GM12878 (cell line): ENCODE results near the gene NPAS4. TPM values are rescaled to one million over a fixed set of nuclear protein-coding genes. Genes with fewer than 3 reads are reported as not detected.

ENCODE experiments used
- ATAC-seq: fragments of 200-7000 bp; cut with Tn5 transposase; 3 replicates; pipeline ENCODE4 v1.9.1; 2020; ENCODE audit warnings: mild to moderate bottlenecking, moderate library complexity
- BruUV-seq: library from RNA; stranded (reverse); fragments of 400-500 nt; replicated peaks from 2 replicates; lab custom pipeline; 2021; lab: Mats Ljungman, UMichigan
- CTCF ChIA-PET: fragments of 300-600 bp; sonication (Branson Sonifier 250); formaldehyde crosslinking; extraction: SDS; loops from one replicate; lab custom pipeline; 2021; ENCODE audit warnings: inconsistent platforms; lab: Yijun Ruan, JAX
- POLR2A ChIA-PET: fragments of 350-600 bp; formaldehyde crosslinking; extraction: SDS; loops from one replicate; lab custom pipeline; 2021; ENCODE audit warnings: inconsistent platforms; lab: Charles Lee
- RAD21 ChIA-PET: fragments of 300-600 bp; sonication (Branson Sonifier 250); formaldehyde crosslinking; loops from one replicate; lab custom pipeline; 2023; ENCODE audit warnings: antibody characterized with exemption; ENCODE audit not compliant: unreplicated experiment; lab: Charles Lee
- SMC1A ChIA-PET: fragments of 300-600 bp; sonication (Branson Sonifier 250); formaldehyde crosslinking; loops from one replicate; lab custom pipeline; 2023; ENCODE audit not compliant: unreplicated experiment, uncharacterized antibody; lab: Charles Lee
- DNase-seq: peaks from one replicate; pipeline ENCODE4 v3.0.0-alpha.2; 2011; ENCODE audit warnings: low read depth, low spot score
- FAIRE-seq: peaks from 3 replicates; lab custom pipeline; 2011; peaks lifted over from hg19 to GRCh38; lab: Jason Lieb, UNC
- H2AFZ ChIP-seq: 2 replicates; pipeline ENCODE4 v1.6.0; 2011; ENCODE audit warnings: low read depth, low read length, control low read depth; ENCODE audit not compliant: control insufficient read depth
- H3K27ac ChIP-seq: 2 replicates; pipeline ENCODE4 v1.5.1; 2011; ENCODE audit warnings: control low read depth; ENCODE audit not compliant: control insufficient read depth, insufficient read depth
- H3K27me3 ChIP-seq, 2 experiments: replicated peaks in 1 of 2; 2 replicates each; pipeline versions ENCODE4 v1.6.0 to v1.6.1; 2011; ENCODE audit warnings: low read length in 1 of 2; ENCODE audit not compliant: control insufficient read depth in 2 of 2, insufficient read depth in 2 of 2
- H3K36me3 ChIP-seq, 2 experiments: 2 replicates each; pipeline ENCODE4 v1.5.1; 2011; ENCODE audit warnings: low read length in 1 of 2; ENCODE audit not compliant: control insufficient read depth in 2 of 2, insufficient read depth in 2 of 2
- H3K4me1 ChIP-seq: 2 replicates; pipeline ENCODE4 v1.6.1; 2011; ENCODE audit warnings: mild to moderate bottlenecking, low read length, moderate library complexity, mixed read lengths; ENCODE audit not compliant: control insufficient read depth, insufficient read depth
- H3K4me2 ChIP-seq: 2 replicates; pipeline ENCODE4 v1.6.0; 2011; ENCODE audit warnings: control low read depth; ENCODE audit not compliant: control insufficient read depth, insufficient read depth
- H3K4me3 ChIP-seq: fragments of 200-600 bp; sonication (generic); 2 replicates; pipeline ENCODE4 v1.5.1; 2016
- H3K79me2 ChIP-seq: 2 replicates; pipeline ENCODE4 v1.6.0; 2011; ENCODE audit warnings: low read length; ENCODE audit not compliant: control insufficient read depth, insufficient read depth
- H3K9ac ChIP-seq: 2 replicates; pipeline ENCODE4 v1.8.0; 2011; ENCODE audit warnings: low read length, control low read depth, mixed read lengths; ENCODE audit not compliant: control insufficient read depth, insufficient read depth
- H3K9me3 ChIP-seq: replicated peaks from 3 replicates; pipeline ENCODE4 v1.5.1; 2011; ENCODE audit warnings: mild to moderate bottlenecking, low read length; ENCODE audit not compliant: control insufficient read depth, insufficient read depth
- H4K20me1 ChIP-seq: 2 replicates; pipeline ENCODE4 v1.6.0; 2011; ENCODE audit not compliant: control insufficient read depth, insufficient read depth
- CEBPB ChIP-seq, 2 experiments: fragments of 150-350 bp in 1 of 2; IDR thresholded peaks; 2 replicates each; pipeline ENCODE4 v1.6.1; 2012 to 2014; ENCODE audit warnings: low read depth in 2 of 2, low read length in 2 of 2, borderline replicate concordance in 1 of 2, inconsistent platforms in 1 of 2
- SMC3 ChIP-seq: IDR thresholded peaks from 2 replicates; pipeline ENCODE4 v1.6.1; 2011; ENCODE audit warnings: low read length, improper control_type of control experiment, borderline replicate concordance
- SREBF2 ChIP-seq: IDR thresholded peaks from 2 replicates; pipeline ENCODE4 v1.6.1; 2012; ENCODE audit warnings: mild to moderate bottlenecking, low read length
- WGBS: methylation state at CpG from one replicate; pipeline ENCODE4 v1.1.6; 2016; ENCODE audit warnings: low lambda C conversion rate; ENCODE audit not compliant: insufficient replicate concordance, insufficient coverage; ENCODE audit errors: missing lambda C conversion rate; 5-methylcytosine and 5-hydroxymethylcytosine counted together
- in situ Hi-C: fragments of 300-500 bp; cut with MboI; formaldehyde crosslinking; loops from 9 replicates; pipeline ENCODE4 v1.14.3; 2018; ENCODE audit warnings: mixed read lengths
- intact Hi-C: fragments of 100-400 bp; cut with micrococcal nuclease; formaldehyde crosslinking; loops from one replicate; pipeline ENCODE4 v1.14.2; 2022; ENCODE audit not compliant: unreplicated experiment
- polyA plus RNA-seq, 11 experiments: library from polyadenylated mRNA; depleted of rRNA in 4 of 11; unstranded in 6 of 11; stranded (reverse) in 5 of 11; fragments of >200 nt; fragmentation: Nextera tagmentation in 4 of 11; fragmentation: Illumina TruSeq in 1 of 11; extraction: Ambion mirVana in 4 of 11; extraction: Trizol in 1 of 11; gene quantifications; 1 replicate in 1 of 11; 2 replicates in 10 of 11; pipeline versions ENCODE4 v1.2.1 to v1.2.3, GENCODE V29; 2011 to 2016; ENCODE audit warnings: inconsistent platforms in 2 of 11, missing spikeins in 2 of 11, low read depth in 1 of 11
- total RNA-seq, 4 experiments: library from RNA; depleted of rRNA in 3 of 4; stranded (reverse); fragments of >200 nt in 3 of 4; fragmentation: Illumina TruSeq in 1 of 4; extraction: Trizol in 1 of 4; gene quantifications; 2 replicates each; pipeline versions ENCODE4 v1.2.1 to v1.2.3, GENCODE V29; 2013 to 2021
- TF ChIP-seq, protein P1 (sequence below), 3 experiments: IDR thresholded peaks in 2 of 3; conservative IDR thresholded peaks in 1 of 3; 2 replicates each; pipeline ENCODE4 v1.5.1; 2011; ENCODE audit warnings: low read depth in 3 of 3, low read length in 3 of 3, mild to moderate bottlenecking in 3 of 3, control low read depth in 2 of 3, moderate library complexity in 2 of 3, inconsistent platforms in 1 of 3, mixed read lengths in 1 of 3; ENCODE audit not compliant: control insufficient read depth in 2 of 3, insufficient read depth in 1 of 3; ENCODE audit errors: extremely low read depth in 1 of 3

The NPAS4 gene
- total and polyA plus RNA-seq, 10 of the 15 experiments (the other 5 are each of a cell fraction or from before 2014, with no cell fraction given): 0.03 to 0.18 (median 0.06) TPM; not detected in 7

DNA sequence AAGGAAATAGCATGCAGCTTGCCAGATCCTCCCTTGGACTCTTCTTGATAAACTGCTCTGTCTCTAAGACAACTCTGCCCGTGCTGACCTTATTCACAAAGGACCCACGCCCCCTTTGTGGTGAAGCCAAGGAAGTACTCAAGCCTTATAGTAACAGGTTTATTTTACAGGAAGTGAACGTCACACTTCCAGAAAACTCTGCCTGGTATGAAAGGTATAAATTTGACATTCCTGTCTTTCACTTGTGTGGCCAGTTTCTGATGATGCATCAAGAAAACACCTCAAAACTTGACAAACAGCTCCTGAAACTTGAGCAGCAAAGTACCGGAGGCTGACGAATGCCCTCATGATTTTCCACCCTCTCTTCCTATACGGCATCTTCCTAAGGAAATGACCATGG, 33.4 kb downstream of the NPAS4 start (continued):
- no peak for TF ChIP-seq SMC3

DNA sequence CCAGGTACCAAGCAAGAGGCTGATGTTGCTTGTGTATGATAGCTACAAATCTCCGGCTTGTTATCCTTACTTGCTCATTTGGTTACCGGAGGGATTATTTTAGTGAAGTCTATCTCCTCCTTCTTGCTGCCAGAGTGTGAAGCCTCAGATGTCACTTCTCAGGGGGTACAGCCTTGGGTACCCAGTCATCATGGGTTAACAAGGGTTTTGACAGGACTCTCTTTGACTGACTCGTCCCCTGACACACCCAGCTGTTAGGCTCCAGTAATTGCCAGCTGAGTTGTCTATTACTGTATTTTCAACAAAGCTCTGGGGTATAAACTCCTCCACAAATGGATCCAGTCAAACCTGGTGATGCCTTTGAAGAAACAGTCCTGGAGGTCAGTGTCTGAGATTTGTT, 34.0 kb downstream of the NPAS4 start:
- SMC1A ChIA-PET: interaction anchor here (1.4 kb wide), 1 partner anchor 10 kb away, joined by 3 read pairs; no protein-coding TSS in a partner anchor

More for the DNA sequence above, 34.0 kb downstream of the NPAS4 start:
- intact Hi-C loops (no loop called here), in situ Hi-C loops (no loop called here)
- H3K4me3 ChIP-seq: no peak overlapping the region
- ChIA-PET POLR2A (interaction anchor here (0.6 to 2.0 kb wide), 3 partner anchors 12 to 23 kb away, joined by 4 to 7 read pairs (median 6); partner anchors contain the start of genes MRPL11 and PELI3), CTCF (no interaction called here), RAD21 (no interaction called here)
- FAIRE-seq (no peak), ATAC-seq (no peak), DNase-seq (no peak)
- H2AFZ ChIP-seq: no peak overlapping the region
- H3K27me3 ChIP-seq: no peaks in the 10 kb centered on the region; a peak in 1 of 4 replicates
- BruUV-seq: no TSS peak
- H4K20me1 ChIP-seq: no peaks in the 10 kb centered on the region
- TF ChIP-seq, protein P1, sequence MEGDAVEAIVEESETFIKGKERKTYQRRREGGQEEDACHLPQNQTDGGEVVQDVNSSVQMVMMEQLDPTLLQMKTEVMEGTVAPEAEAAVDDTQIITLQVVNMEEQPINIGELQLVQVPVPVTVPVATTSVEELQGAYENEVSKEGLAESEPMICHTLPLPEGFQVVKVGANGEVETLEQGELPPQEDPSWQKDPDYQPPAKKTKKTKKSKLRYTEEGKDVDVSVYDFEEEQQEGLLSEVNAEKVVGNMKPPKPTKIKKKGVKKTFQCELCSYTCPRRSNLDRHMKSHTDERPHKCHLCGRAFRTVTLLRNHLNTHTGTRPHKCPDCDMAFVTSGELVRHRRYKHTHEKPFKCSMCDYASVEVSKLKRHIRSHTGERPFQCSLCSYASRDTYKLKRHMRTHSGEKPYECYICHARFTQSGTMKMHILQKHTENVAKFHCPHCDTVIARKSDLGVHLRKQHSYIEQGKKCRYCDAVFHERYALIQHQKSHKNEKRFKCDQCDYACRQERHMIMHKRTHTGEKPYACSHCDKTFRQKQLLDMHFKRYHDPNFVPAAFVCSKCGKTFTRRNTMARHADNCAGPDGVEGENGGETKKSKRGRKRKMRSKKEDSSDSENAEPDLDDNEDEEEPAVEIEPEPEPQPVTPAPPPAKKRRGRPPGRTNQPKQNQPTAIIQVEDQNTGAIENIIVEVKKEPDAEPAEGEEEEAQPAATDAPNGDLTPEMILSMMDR (IDR thresholded peaks at IDR 0.05 in 2 of 3, conservative IDR thresholded peaks at IDR 0.05 in 1 of 3; ENCODE audit: control insufficient read depth in 2 of 3, extremely low read depth in 1 of 3, insufficient read depth in 1 of 3, low read depth in 3 of 3, low read length in 3 of 3): no peak
- TF ChIP-seq CEBPB (IDR thresholded peaks at IDR 0.05; ENCODE audit: borderline replicate concordance in 1 of 2, low read depth in 2 of 2, low read length in 2 of 2): no peak
- TF ChIP-seq SREBF2: no peak
- H3K79me2 ChIP-seq: no peaks in the 10 kb centered on the region
- no peak overlapping the region for H3K4me2 ChIP-seq
- H3K36me3 ChIP-seq: no peaks in the 10 kb centered on the region
- H3K4me1 ChIP-seq: peaks cover 15% of the 10 kb centered on the region
- 46% methylated on average over 3 of the region's 3 CpGs for WGBS
- no peak overlapping the region for H3K9ac ChIP-seq
- H3K27ac ChIP-seq: no peak overlapping the region
- no peaks in the 10 kb centered on the region for H3K9me3 ChIP-seq
